Activated CD4-positive, alpha-beta T cell treated with anti-CD3 and anti-CD28 coated beads, Interleukin-2, Interleukin-4, amounts not matched to agents 100 ng/mL and 50 ng/mL, durations not matched to agents 16 hours and 8 hours (primary cell): ENCODE measurements around the gene TFEB.

Experiments
- DNase-seq: peaks from one replicate; pipeline ENCODE4 v3.0.0-alpha.2; 2020; ENCODE audit warnings: low spot score

TFEB gene

DNA sequence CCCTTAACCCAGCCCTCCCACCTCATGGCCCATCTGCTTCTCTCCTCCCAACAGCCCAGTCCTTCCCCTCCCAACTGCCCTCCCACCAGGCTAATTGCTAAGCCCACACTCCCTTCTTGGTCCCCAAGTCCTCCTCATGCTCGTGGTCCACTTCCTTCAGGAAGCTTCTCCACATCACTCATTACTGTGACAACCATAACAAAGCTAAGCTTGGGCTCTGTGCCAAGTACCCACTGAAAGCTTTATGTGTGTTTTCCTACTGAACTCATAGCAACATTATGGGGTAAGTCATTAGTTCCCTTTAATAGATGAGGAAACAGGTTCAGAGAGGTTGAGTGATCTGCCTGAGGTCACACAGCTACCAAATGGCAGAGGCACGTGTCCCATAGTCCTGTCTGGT, 28.1 kb upstream of the TFEB start:
- no peak for DNase-seq

DNA sequence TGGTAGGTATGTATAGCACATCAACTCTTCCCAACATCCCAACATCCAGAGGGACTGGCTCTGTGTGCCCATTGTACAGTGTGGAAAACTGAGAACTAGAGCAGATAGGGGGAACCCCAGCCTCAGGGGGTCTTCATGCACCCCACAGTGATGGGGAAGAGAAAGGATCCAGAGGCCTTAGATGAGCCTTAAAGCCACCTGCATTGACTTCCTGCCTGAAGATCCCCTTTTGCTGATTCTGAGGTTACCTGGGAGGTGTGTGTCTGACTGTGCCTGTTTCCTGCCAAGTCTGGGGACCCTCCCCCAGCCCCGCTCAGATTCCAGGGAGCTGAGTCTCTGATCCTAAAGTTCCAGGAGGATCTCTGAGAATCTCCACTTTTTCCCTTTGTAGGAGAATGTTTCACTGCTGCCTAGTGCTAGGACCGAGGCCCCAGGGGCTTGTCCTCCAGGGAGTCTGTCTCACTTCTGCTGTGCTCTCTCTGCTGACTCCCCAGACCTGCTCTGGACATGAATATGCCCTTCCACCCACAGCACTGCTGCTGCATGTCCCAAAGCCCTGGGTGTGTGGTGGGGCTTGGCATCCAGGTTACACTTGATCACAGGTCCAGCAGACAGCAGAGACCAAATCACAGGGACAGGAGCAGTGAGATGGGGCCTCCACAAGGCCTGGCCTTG, 24.6 kb upstream of the TFEB start:
- no peak for DNase-seq

DNA sequence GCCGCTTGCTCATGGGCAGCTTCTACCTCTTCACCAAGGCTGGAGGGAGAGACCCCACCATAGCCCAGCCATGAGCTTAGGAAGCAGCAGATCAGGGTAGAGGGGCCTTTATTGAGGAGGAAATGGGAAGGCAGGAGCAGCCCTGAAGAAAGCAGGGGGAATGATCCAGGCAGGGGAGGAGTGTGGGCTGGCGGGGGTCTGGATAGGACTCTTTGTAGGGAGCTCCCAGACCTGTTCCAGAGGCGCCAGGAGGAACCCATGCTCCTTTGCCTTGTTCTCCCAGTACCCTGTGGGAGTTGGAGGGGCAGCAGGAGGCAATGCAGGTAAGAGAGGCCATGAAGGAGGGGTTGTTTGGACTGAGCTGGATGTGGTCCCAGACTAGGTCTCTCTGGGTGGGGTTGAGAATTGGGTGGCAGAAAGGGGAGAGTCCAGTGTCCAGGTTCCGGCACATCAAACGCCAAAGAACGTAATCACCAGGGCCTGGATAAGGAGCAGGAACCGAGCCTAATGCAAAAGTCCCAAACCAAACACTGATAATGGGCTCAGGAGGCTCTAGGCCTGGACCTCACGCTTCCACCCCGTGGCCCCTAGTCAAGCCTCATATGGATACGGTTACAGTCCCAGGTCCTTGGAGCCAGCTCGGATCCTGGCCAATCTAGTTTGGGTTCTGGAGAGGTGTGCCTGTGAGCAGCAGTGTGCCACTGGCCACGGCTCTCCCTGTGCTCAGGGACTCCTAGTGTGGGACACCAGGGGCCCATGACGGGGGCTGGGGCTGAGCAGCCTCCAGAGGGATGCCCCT, 23.9 kb upstream of the TFEB start:
- no peak for DNase-seq

DNA sequence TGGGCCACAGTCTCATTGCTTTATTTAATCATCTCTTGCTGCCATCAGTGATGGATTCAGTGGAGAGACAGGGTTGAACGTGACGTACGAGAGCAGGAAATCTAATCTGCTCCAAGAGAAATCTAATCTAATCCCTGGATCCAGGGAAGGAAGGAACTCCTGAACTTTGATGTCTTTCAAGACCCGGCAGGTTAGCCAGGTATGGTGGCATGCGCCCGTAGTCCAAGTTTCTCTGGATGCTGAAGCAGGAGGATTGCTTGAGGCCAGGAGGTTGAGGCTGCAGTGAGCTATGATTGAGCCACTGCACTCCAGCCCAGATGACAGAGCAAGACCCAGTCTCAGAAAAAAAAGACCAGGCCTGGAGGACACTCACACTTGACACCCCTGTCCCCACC, 23.2 kb upstream of the TFEB start:
- DNase-seq = no peak

DNA sequence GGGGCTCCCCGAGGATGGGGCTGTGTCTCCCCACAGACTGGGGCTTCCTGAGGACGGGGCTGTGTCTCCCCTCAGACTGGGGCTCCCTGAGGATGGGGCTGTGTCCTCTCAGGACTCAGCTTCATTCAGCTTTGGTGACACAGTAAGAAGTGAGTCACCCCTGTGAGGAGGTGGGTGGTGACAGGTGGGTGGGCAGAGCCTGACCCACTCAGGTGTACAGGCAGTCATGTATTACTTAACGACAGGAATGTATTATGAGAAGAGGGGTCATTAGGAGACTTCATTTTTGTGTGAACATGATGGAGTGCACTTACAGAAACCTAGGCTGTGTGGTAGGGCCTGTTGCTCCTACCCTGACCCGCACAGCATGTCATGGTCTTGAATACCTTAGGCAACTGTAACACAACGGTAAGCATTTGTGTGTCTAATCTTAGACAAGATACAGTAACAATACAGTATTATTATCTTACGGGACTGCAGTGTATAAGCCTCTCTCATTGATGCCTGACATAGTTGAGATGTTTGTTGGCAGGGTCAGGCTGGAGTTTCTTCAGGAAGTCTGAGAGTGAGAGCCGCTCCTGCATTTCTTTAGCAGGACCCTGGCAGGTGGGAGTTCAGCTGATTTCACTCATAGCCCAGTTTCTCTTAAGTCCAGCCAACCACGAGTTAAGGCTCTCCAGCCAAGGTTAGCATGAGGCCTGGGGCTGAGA, 22.7 kb upstream of the TFEB start:
- no peak for DNase-seq

GRCh38 chr6:41757271-41757670, 21.9 kb upstream of the TFEB start:
- DNase-seq = no peak

GRCh38 chr6:41756354-41756753, 20.9 kb upstream of the TFEB start:
- no peak for DNase-seq

GRCh38 chr6:41755895-41756294, 20.5 kb upstream of the TFEB start:
- DNase-seq = no peak

GRCh38 chr6:41750374-41750773, 15.0 kb upstream of the TFEB start:
- DNase-seq = no peak

GRCh38 chr6:41748542-41748941, 13.1 kb upstream of the TFEB start:
- no peak for DNase-seq

DNA sequence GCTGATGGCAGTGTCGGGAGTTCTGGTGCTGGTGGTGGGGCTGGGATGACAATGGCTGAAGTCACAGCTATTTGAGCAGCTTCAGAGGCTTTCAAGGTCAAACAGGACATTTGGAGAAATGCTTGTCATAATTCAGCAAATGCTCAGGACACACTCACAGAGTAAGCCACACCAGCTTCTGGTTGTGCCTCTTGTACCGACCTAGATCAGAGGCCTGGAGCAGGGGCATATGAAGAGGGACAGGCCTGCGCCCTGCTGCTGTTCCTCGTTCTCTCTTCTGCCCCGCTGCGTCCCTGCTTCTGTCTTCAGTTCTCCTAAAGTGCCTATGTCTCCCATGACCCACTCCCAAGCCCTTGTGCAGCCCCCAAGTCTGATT, 12.7 kb upstream of the TFEB start:
- no peak for DNase-seq

DNA sequence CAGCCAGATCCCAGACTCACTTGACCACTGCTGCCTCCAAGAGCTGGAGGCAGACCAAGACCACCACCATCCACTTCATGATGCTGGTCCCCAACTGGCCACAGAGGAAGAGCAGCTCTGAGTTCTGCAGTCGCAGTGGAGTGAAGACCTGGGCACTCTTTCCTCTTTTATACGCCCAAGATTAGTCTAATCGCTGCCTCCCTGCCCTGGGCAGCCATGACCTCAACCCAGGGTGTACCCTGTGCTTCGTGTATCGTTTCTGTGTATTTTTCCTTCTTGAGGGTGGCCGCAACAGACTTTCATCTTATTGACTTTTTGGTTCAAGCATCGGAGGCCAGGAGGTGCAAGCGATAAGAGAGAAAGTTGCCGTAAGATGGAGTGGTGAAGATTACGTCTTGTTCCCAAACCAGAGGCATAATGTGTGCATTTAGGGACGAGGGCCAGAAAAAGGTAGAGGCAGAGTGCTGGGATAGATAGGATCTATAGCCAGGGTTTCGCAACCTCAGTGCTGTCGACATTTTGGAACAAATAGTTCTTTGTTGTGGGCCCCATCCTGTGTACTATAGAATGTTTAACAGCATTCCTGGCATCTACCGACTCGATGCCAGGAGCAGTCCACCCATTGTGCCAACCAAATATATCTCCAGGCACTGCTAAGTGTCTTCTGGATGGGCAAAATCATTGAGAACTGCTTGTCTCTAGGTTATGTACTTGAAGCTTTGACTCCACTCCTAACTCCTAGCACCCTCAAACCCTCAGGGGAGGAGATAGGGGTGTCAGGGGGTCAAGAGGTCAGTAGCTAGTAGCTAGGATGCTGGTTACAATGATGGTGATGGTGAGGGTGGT, 12.1 kb upstream of the TFEB start, which contains the start of gene PGC:
Gene PGC (minus strand): TSS at position 142 of the 846 bp plus-strand sequence. CDS start 63 bp downstream, at position 79.
- DNase-seq = no peak

GRCh38 chr6:41746107-41746506, 10.7 kb upstream of the TFEB start:
- no peak for DNase-seq

DNA sequence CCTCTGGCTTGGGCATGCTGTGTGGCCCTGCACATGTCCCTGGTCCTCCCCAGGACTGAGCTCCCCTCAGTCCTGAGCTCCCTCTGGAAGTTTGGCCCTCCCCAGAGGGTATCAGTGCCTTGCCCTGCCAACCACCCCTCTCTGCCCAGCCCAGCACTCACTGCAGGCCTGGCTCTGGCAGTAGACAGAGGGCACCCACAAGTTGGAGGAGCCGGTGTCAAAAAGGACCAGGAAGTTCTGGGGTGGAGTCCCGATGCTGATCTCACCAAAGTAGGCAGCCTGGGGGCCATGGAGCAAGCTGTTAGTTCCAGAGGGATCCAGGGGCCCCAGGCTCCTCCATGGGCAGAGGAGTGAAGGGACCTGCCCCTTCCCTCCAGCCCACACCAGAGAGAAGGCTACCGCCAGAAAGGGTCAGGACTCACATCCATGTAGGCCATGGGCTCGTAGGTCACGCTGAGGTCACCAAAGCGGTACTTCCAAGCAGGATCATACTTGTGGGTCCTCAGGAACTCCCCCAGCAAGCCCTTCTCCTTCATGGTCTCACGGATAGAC, 8.9 kb upstream of the TFEB start:
- no peak for DNase-seq

DNA sequence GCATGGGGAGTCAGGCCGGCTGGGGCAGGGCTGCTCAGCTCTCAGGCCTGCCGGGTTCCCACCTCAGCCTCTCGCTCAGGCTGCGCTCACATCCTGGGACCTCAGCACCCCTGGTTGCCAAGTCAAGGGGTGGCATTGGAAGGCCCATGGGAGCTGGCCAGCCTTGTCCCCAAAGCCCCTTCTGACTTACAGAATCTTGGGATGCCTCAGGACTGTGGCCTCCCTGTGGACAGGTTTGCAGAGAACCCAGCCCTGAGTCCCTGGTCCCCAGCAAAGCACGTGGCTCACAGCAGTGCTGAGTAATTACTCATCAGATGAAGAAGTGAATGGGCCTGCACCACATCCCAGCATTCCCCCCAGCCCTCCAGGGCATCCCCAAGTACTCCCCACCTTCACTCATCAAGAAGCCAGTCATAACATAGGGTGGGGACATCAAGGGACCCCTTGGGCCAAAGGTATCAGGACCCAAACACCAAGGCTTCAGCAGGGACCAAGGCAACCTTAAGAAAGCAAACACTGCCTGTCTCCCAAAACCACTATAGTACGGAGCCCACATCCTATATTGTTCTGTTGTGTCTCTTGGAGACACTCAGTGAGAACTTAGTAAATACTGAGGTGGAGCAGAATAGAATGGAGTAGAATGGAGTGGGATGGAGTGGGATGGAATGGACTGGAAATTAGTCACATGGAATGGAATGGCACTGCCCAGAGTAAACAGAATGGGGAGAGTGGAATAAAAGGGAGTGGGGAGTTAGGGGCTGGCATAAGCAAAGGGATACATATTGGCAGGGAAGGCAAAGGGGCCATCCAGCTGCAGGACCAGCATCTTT, 8.2 kb upstream of the TFEB start:
- no peak for DNase-seq

- no peak for DNase-seq
These were observed 6.5 kb upstream of the TFEB start for GRCh38 chr6:41741625-41742490.

DNA sequence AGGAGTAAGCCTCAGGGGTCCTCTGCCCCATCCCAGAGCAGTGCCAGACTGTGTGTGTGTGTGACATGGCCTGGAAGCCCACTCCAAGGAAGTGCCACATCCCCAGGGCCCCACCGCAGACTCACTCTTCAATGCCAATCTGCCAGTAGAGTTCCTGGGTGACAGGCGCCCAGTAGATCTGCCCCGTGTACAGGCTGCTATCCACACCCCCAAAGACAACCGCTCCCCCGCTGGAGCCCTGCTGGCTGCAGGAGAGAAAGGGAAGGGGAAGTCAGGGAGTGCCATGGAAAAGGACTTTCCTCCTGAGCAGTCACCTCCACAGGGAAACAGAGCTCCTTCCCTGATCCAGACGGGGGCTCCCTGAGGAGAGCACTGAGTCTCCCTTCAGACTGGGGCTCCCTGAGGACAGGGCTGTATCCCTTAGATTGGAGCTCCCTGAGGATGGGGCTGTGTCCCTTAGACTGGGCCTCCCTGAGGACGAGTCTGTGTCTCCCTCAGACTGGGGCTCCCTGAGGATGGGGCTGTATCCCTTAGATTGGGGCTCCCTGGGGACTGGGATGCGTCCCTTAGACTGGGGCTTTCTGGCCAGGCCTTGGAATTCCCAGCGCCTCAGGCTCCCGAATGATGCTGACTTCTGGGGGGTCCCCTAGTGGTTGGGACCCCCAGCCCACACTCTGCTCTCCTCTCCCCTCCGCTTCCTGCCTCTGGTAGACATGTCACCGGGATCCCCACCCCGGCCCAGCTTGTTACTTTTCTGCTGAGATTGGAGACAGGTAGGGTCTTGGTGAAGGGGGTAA, 5.2 kb upstream of the TFEB start:
- DNase-seq = no peak

DNA sequence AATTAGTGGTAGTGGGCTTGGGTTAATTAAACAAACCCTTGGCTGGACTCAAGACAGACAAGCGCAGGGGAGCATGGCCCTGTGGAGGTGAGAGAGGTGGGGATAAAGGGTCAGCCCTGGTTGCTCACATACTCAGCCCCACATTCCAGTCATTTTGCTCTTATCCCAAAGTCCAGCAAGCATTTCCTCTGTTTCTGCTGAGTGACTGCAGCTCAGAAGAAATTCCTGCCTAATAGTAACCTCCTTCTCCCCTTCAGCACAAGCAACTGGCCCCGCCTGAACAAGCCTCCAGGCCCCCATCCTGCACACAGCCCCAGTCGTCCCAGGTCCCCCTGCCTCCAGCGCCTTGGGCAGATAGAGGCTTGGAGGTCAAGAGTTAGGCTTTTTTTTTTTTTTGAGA, 3.6 kb upstream of the TFEB start:
- no peak for DNase-seq

GRCh38 chr6:41737591-41738130, 2.3 kb upstream of the TFEB start:
- no peak for DNase-seq
